H1 (cell line): ENCODE results near the gene ARHGAP23.

Experiments
- BACH1 ChIP-seq: IDR thresholded peaks from 2 replicates; pipeline ENCODE4 v1.6.1; 2012; ENCODE audit warnings: low read length, improper control_type of control experiment
- CBX8 ChIP-seq: fragments of 300-800, 300-1000 bp; sonication (generic); IDR thresholded peaks from 2 replicates; pipeline ENCODE4 v1.7.1; 2016; ENCODE audit warnings: low read depth, low read length, borderline replicate concordance
- CHD2 ChIP-seq: IDR thresholded peaks from 2 replicates; pipeline ENCODE4 v1.6.1; 2012; ENCODE audit warnings: low read length, improper control_type of control experiment
- EP300 ChIP-seq, 2 experiments: IDR thresholded peaks; 1 replicate in 1 of 2; 2 replicates in 1 of 2; pipeline ENCODE4 v1.6.1; 2011 to 2012; ENCODE audit warnings: low read depth in 2 of 2, low read length in 2 of 2, mild to moderate bottlenecking in 2 of 2, borderline replicate concordance in 1 of 2, inconsistent platforms in 1 of 2, moderate library complexity in 1 of 2
- EZH2 ChIP-seq: fragments of 200-600 bp; sonication (generic); IDR thresholded peaks from 2 replicates; pipeline ENCODE4 v1.7.1; 2012; ENCODE audit warnings: low read depth, mild to moderate bottlenecking, moderate library complexity, low read length, inconsistent platforms; ENCODE audit not compliant: severe bottlenecking
- JUN ChIP-seq: IDR thresholded peaks from 2 replicates; pipeline ENCODE4 v1.6.1; 2011; ENCODE audit warnings: low read depth, mild to moderate bottlenecking, improper control_type of control experiment, low read length
- JUND ChIP-seq: IDR thresholded peaks from 2 replicates; pipeline ENCODE4 v1.6.1; 2011; ENCODE audit warnings: mild to moderate bottlenecking, improper control_type of control experiment, low read length
- POLR2A ChIP-seq, 2 experiments: IDR thresholded peaks; 1 replicate in 1 of 2; 2 replicates in 1 of 2; pipeline ENCODE4 v1.6.1; 2011; ENCODE audit warnings: low read depth in 2 of 2, low read length in 2 of 2, mild to moderate bottlenecking in 2 of 2; ENCODE audit errors: control extremely low read depth in 1 of 2
- POLR2AphosphoS5 ChIP-seq: IDR thresholded peaks from 2 replicates; pipeline ENCODE4 v1.6.1; 2011; ENCODE audit warnings: low read depth, low read length
- RAD21 ChIP-seq, 2 experiments: IDR thresholded peaks in 1 of 2; conservative IDR thresholded peaks in 1 of 2; 2 replicates each; pipeline ENCODE4 v1.6.1; 2011; ENCODE audit warnings: low read depth in 2 of 2, low read length in 2 of 2, improper control_type of control experiment in 1 of 2, inconsistent platforms in 1 of 2, mild to moderate bottlenecking in 1 of 2, moderate library complexity in 1 of 2
- SIN3A ChIP-seq, 2 experiments: IDR thresholded peaks in 1 of 2; conservative IDR thresholded peaks in 1 of 2; 2 replicates each; pipeline ENCODE4 v1.6.1; 2011 to 2012; ENCODE audit warnings: low read length in 2 of 2, improper control_type of control experiment in 1 of 2, low read depth in 1 of 2, mild to moderate bottlenecking in 1 of 2
- SRF ChIP-seq: IDR thresholded peaks from 2 replicates; pipeline ENCODE4 v1.6.1; 2011; ENCODE audit warnings: mild to moderate bottlenecking, low read depth, low read length, moderate library complexity
- TAF1 ChIP-seq: IDR thresholded peaks from 2 replicates; pipeline ENCODE4 v1.6.1; 2011; ENCODE audit warnings: mild to moderate bottlenecking, low read depth, low read length
- TF ChIP-seq, protein P1 (sequence below), 3 experiments: IDR thresholded peaks; 1 replicate in 2 of 3; 2 replicates in 1 of 3; pipeline versions ENCODE4 v1.5.1 to v1.6.1; 2011; ENCODE audit warnings: low read length in 3 of 3, mild to moderate bottlenecking in 3 of 3, inconsistent platforms in 2 of 3, low read depth in 1 of 3, moderate library complexity in 1 of 3; ENCODE audit not compliant: insufficient read depth in 1 of 3; ENCODE audit errors: control extremely low read depth in 1 of 3

DNA sequence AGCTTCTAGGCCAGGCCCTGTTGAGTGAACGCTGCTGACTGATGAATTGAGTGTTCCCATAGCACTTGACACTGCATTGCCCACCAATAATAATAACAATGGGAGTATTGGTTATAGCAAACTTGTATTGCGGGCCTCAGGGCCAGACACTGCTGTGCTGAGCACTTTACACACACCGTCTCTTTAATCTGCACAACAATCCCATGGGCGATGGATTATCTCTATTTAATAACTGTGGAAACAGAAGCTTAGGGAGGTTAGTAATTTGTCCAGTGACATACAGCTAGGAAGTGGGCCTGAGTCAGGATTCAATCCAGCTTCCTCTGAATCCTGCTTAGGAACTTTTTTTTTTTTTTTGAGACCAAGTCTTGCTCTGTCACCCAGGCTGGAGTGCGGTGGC lies 11.2 kb downstream of the ARHGAP23 start:
- TF ChIP-seq, protein P1, sequence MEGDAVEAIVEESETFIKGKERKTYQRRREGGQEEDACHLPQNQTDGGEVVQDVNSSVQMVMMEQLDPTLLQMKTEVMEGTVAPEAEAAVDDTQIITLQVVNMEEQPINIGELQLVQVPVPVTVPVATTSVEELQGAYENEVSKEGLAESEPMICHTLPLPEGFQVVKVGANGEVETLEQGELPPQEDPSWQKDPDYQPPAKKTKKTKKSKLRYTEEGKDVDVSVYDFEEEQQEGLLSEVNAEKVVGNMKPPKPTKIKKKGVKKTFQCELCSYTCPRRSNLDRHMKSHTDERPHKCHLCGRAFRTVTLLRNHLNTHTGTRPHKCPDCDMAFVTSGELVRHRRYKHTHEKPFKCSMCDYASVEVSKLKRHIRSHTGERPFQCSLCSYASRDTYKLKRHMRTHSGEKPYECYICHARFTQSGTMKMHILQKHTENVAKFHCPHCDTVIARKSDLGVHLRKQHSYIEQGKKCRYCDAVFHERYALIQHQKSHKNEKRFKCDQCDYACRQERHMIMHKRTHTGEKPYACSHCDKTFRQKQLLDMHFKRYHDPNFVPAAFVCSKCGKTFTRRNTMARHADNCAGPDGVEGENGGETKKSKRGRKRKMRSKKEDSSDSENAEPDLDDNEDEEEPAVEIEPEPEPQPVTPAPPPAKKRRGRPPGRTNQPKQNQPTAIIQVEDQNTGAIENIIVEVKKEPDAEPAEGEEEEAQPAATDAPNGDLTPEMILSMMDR (IDR thresholded peaks at IDR 0.05; ENCODE audit: control extremely low read depth in 1 of 3, insufficient read depth in 1 of 3, low read depth in 1 of 3, low read length in 3 of 3), result no peak
- TF ChIP-seq EZH2, result no peak
- TF ChIP-seq POLR2A (IDR thresholded peaks at IDR 0.05; ENCODE audit: control extremely low read depth in 1 of 2, low read depth in 2 of 2, low read length in 2 of 2), result no peak
- no peak for TF ChIP-seq BACH1
- no peak for TF ChIP-seq CHD2
- TF ChIP-seq JUN, result no peak
- TF ChIP-seq CBX8, result no peak
- no peak for TF ChIP-seq TAF1
- no peak for TF ChIP-seq JUND
- TF ChIP-seq SRF, result no peak
- TF ChIP-seq EP300 (IDR thresholded peaks at IDR 0.05; ENCODE audit: borderline replicate concordance in 1 of 2, low read depth in 2 of 2, low read length in 2 of 2), result no peak
- no peak for TF ChIP-seq RAD21 (IDR thresholded peaks at IDR 0.05 in 1 of 2, conservative IDR thresholded peaks at IDR 0.05 in 1 of 2; ENCODE audit: low read depth in 2 of 2, low read length in 2 of 2)
- TF ChIP-seq SIN3A (conservative IDR thresholded peaks at IDR 0.05 in 1 of 2, IDR thresholded peaks at IDR 0.05 in 1 of 2; ENCODE audit: low read depth in 1 of 2, low read length in 2 of 2), result no peak
- TF ChIP-seq POLR2AphosphoS5, result no peak
